OCI-LY3 (cell line): ENCODE data around the gene TJP1.
"Not testable (repeated sequence)": the region's sequence is repeated elsewhere in the genome, so short reads cannot be mapped to it uniquely, and the experiment has no call there.

Experiments
- H2AFZ ChIP-seq: fragments of 200-600, 300-600 bp; shearing (Covaris generic); 2 replicates; pipeline ENCODE4 v1.6.0; 2014; ENCODE audit warnings: antibody characterized with exemption, low read depth, low read length
- H3K27ac ChIP-seq: fragments of 200-600, 300-600 bp; sonication (generic); 2 replicates; pipeline ENCODE4 v1.5.1; 2014; ENCODE audit warnings: mild to moderate bottlenecking, low read length, moderate library complexity, mixed read lengths
- H3K27me3 ChIP-seq: fragments of 200-600, 300-600 bp; sonication (generic); 2 replicates; pipeline ENCODE4 v1.6.1; 2014; ENCODE audit warnings: low read depth, low read length, mixed read lengths
- H3K36me3 ChIP-seq: fragments of 200-600, 300-600 bp; sonication (generic); replicated peaks from 2 replicates; pipeline ENCODE3; 2014; ENCODE audit warnings: low read depth, low read length, mixed read lengths
- H3K4me1 ChIP-seq: fragments of 300-600, 200-600 bp; sonication (generic); 2 replicates; pipeline ENCODE4 v1.6.1; 2014; ENCODE audit warnings: low read length, mixed read lengths
- H3K4me2 ChIP-seq: fragments of 200-600, 300-600 bp; sonication (generic); 2 replicates; pipeline ENCODE4 v1.6.1; 2014; ENCODE audit warnings: low read length, mixed read lengths
- H3K4me3 ChIP-seq: fragments of 300-600, 200-600 bp; sonication (generic); 2 replicates; pipeline ENCODE4 v1.5.1; 2014; ENCODE audit warnings: antibody characterized with exemption, mild to moderate bottlenecking, low read length, moderate library complexity
- H3K79me2 ChIP-seq: fragments of 300-600, 200-600 bp; shearing (Covaris generic); 2 replicates; pipeline ENCODE4 v1.6.1; 2014; ENCODE audit warnings: mild to moderate bottlenecking, low read length, mixed read lengths
- H3K9ac ChIP-seq: fragments of 300-600, 200-600 bp; shearing (Covaris generic); 2 replicates; pipeline ENCODE4 v1.6.0; 2014; ENCODE audit warnings: mild to moderate bottlenecking, low read length, moderate library complexity
- H3K9me3 ChIP-seq: fragments of 200-600, 300-600 bp; shearing (Covaris generic); 2 replicates; pipeline ENCODE4 v1.6.1; 2014; ENCODE audit warnings: low read length, mixed read lengths; ENCODE audit not compliant: insufficient read depth
- H4K20me1 ChIP-seq: fragments of 200-600, 300-600 bp; sonication (generic); 2 replicates; pipeline ENCODE4 v1.6.1; 2016; ENCODE audit warnings: low read length, mixed read lengths; ENCODE audit not compliant: insufficient read depth
- EZH2phosphoT487 ChIP-seq: fragments of 200-600 bp; shearing (Covaris generic); IDR thresholded peaks from 2 replicates; pipeline ENCODE4 v1.6.1; 2018; ENCODE audit warnings: antibody characterized with exemption, mixed run types, low read depth
- TF ChIP-seq, protein P1 (sequence below): fragments of 200-600, 300-600 bp; sonication (generic); IDR thresholded peaks from 2 replicates; pipeline ENCODE4 v1.5.1; 2014; ENCODE audit warnings: antibody characterized with exemption, low read length, low read depth

TJP1 gene

DNA sequence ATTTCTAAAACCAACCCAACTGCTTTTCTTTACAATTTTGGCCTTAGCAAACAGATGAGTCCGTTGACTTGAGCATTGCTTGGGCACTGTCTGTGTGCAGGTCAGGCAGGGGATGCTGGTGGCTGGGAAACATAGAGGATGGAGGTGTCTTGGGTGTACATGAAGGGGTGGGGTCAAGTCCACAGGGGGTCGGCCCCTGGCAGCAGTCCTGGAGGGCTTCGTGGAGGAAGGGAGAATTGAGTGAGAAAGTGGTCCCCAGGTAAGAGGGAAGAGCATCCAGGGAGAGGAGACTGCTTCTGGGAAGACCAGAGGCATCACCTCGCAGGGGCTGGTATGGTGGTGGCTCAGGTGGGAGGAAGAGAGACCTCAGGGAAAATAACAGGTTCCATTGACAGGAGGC lies 144.8 kb downstream of the TJP1 start:
- no peak overlapping the region for H3K4me2 ChIP-seq

DNA sequence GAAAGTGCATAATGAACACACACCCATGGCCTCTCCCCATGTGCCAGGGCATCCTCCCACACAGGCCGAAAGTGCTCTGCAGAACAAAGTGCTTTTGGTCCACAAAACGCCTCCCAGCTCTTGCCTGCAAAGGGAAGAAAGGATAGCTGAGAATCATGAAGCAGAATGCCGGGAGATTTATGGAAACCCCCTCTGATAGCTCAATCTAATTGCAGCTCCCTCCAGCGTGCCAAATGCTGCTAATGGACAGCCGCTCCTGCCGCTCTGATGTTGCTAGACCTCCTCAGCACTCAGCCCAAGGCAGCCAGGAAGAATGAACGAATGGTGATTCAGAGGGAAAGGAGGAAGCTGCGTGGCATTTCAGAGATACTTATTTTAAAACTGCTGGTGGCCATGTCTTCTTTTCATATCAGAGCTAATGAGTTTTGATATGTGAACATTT lies 145.3 kb downstream of the TJP1 start:
- no peak for TF ChIP-seq EZH2phosphoT487
- TF ChIP-seq, protein P1, sequence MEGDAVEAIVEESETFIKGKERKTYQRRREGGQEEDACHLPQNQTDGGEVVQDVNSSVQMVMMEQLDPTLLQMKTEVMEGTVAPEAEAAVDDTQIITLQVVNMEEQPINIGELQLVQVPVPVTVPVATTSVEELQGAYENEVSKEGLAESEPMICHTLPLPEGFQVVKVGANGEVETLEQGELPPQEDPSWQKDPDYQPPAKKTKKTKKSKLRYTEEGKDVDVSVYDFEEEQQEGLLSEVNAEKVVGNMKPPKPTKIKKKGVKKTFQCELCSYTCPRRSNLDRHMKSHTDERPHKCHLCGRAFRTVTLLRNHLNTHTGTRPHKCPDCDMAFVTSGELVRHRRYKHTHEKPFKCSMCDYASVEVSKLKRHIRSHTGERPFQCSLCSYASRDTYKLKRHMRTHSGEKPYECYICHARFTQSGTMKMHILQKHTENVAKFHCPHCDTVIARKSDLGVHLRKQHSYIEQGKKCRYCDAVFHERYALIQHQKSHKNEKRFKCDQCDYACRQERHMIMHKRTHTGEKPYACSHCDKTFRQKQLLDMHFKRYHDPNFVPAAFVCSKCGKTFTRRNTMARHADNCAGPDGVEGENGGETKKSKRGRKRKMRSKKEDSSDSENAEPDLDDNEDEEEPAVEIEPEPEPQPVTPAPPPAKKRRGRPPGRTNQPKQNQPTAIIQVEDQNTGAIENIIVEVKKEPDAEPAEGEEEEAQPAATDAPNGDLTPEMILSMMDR, result no peak
- Histone ChIP-seq H2AFZ (no peak overlapping the region), H3K4me3 (no peak overlapping the region), H3K9ac (no peak overlapping the region), H3K27me3 (no peaks in the 10 kb centered on the region), H3K4me2 (no peak overlapping the region), H3K27ac (no peak overlapping the region), H3K4me1 (no peaks in the 10 kb centered on the region), H3K36me3 (no peaks in the 10 kb centered on the region), H3K9me3 (no peaks in the 10 kb centered on the region), H3K79me2 (no peaks in the 10 kb centered on the region), H4K20me1 (no peaks in the 10 kb centered on the region)

More for the DNA sequence above, 144.8 kb downstream of the TJP1 start:
- no peak overlapping the region for H2AFZ ChIP-seq
- H3K36me3 ChIP-seq, result no peaks in the 10 kb centered on the region
- TF ChIP-seq, protein P1, result no peak
- no peak for TF ChIP-seq EZH2phosphoT487
- H3K9ac ChIP-seq, result no peak overlapping the region
- H3K4me3 ChIP-seq, result no peak overlapping the region
- no peaks in the 10 kb centered on the region for H4K20me1 ChIP-seq
- H3K27me3 ChIP-seq, result no peaks in the 10 kb centered on the region
- H3K9me3 ChIP-seq, result no peaks in the 10 kb centered on the region
- no peak overlapping the region for H3K27ac ChIP-seq
- no peaks in the 10 kb centered on the region for H3K4me1 ChIP-seq
- no peaks in the 10 kb centered on the region for H3K79me2 ChIP-seq

DNA sequence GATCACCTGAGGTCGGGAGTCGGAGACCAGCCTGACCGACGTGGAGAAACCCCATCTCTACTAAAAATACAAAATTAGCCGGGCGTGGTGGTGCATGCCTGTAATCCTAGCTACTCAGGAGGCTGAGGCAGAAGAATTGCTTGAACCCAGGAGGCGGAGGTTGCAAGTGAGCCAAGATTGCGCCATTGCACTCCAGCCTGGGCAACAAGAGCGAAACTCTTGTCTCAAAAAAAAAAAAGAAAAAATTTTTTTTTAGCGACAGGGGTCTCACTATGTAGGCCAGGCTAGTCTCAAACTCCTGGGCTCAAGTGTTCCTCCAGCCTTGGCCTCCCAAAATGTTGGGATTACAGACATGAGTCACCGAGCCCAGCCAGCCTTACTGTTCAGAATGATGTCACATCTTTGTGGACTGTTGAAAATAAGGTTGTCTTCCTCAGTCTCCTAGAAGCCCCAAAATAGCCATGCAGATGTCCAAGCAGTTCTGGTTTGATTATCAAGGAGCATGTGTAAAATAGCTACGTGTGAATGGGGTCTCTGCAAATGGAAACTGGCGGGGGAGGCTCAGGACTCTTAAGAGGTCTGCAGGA lies 145.8 kb downstream of the TJP1 start:
- not testable (repeated sequence) for H3K27me3 ChIP-seq, H3K4me1 ChIP-seq, H3K9me3 ChIP-seq, H3K9ac ChIP-seq, H3K4me3 ChIP-seq, H3K36me3 ChIP-seq, H3K4me2 ChIP-seq, H3K79me2 ChIP-seq, H2AFZ ChIP-seq, H4K20me1 ChIP-seq, H3K27ac ChIP-seq

DNA sequence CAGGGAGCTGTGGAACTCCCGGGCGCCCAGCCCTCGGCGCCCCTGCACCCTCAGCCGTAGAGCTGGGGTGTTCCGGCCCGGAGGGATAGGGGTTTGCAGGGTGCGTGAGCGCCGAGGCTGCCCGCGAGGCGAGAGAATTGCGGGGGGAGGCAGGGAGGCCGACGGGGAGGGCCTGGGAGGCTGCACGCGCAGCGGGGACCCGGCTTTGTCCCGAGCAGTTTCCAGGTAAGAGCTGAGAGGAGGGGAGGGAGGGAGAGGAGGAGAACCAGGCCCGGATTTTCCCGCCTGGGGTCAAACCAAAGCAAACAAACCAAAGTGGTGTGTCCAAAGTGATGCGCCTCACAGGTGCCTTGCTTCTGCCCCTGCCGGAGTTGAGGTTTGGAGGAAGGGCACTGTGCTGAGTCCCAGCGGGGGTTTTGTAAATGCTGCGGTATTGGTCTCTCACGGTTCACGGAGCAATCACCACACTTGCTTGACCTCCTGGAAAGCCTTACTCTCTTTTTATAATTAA lies 146.4 kb downstream of the TJP1 start:
- Histone ChIP-seq H3K9me3 (no peaks in the 10 kb centered on the region), H3K4me2 (no peak overlapping the region), H3K9ac (no peak overlapping the region), H3K79me2 (no peaks in the 10 kb centered on the region), H3K27ac (no peak overlapping the region), H3K4me1 (no peaks in the 10 kb centered on the region), H3K27me3 (no peaks in the 10 kb centered on the region), H4K20me1 (no peaks in the 10 kb centered on the region), H3K36me3 (no peaks in the 10 kb centered on the region), H2AFZ (no peak overlapping the region), H3K4me3 (no peak overlapping the region)
- TF ChIP-seq, protein P1, result no peak
- no peak for TF ChIP-seq EZH2phosphoT487
